ENCODE measurements around the gene RPL12. TPM values are rescaled to one million over a fixed set of nuclear protein-coding genes. Genes with fewer than 3 reads are reported as not detected.

RPL12 gene
- total RNA-seq, 1 experiment from 2014 or later: 1,114 TPM

- H3K4me3 ChIP-seq (ENCODE audit: low read depth, low read length, poor library complexity, severe bottlenecking): no peak overlapping the region
- CTCF ChIA-PET: no interaction called here
- no peak overlapping the region for H3K27ac ChIP-seq (ENCODE audit: low read depth, low read length, poor library complexity, severe bottlenecking)
- POLR2A ChIA-PET (ENCODE audit: low non-redundant PET): interaction anchor here (0.7 kb wide), 1 partner anchor 10 kb away, joined by 8 read pairs; no protein-coding TSS in a partner anchor
- no TSS peak for BruUV-seq (replicated peaks)
- H3K36me3 ChIP-seq (ENCODE audit: insufficient read depth, low read length, poor library complexity, severe bottlenecking): peaks cover 67% of the 10 kb centered on the region
- no peaks in the 10 kb centered on the region for H3K4me1 ChIP-seq (ENCODE audit: insufficient read depth, low read length, poor library complexity, severe bottlenecking)
- no peak for DNase-seq (ENCODE audit: low spot score)
- TF ChIP-seq EZH2 (IDR thresholded peaks at IDR 0.05; ENCODE audit: borderline replicate concordance, low read depth, low read length, poor library complexity, severe bottlenecking) (no peak), CTCF (conservative IDR thresholded peaks at IDR 0.05; ENCODE audit: low read depth, low read length) (no peak)
- H3K27me3 ChIP-seq (replicated peaks; ENCODE audit: insufficient read depth, low read depth, low read length, poor library complexity): no peaks in the 10 kb centered on the region
- intact Hi-C loops (cut with micrococcal nuclease; ENCODE audit: unreplicated experiment): no loop called here
- H3K9me3 ChIP-seq (ENCODE audit: low read depth, low read length, poor library complexity, severe bottlenecking): no peaks in the 10 kb centered on the region
Observed at GRCh38 chr9:127437497-127438264, 13.5 kb downstream of the RPL12 start.

GRCh38 chr9:127430415-127430814 lies 20.8 kb downstream of the RPL12 start:
- no peaks in the 10 kb centered on the region for H3K9me3 ChIP-seq (ENCODE audit: low read depth, low read length, poor library complexity, severe bottlenecking)

DNA sequence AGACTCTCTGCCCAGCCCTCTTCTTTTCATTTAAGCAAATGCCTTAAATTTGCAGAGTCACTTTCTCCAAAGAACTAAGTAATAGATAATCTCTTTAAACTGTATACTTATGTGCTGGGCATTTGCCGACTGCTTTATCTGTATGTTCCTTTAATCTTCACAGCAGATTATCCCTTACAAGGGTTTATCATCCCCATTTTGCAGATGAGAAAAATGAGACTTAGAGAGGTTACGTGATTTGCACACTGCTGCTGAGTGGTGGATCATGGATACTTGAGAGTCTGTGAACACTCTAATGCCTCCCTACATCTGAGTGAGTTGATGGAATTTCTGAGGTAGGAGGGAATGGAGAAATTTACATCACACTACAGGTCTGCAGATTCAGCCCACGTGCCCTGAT lies 22.9 kb downstream of the RPL12 start:
- CTCF ChIA-PET: no interaction called here
- no peak for DNase-seq (ENCODE audit: low spot score)
- H3K9me3 ChIP-seq (ENCODE audit: low read depth, low read length, poor library complexity, severe bottlenecking): no peaks in the 10 kb centered on the region
- TF ChIP-seq CTCF (conservative IDR thresholded peaks at IDR 0.05; ENCODE audit: low read depth, low read length) (no peak), EZH2 (IDR thresholded peaks at IDR 0.05; ENCODE audit: borderline replicate concordance, low read depth, low read length, poor library complexity, severe bottlenecking) (no peak)
- no TSS peak for BruUV-seq (replicated peaks)
- no peak overlapping the region for H3K27ac ChIP-seq (ENCODE audit: low read depth, low read length, poor library complexity, severe bottlenecking)
- H3K4me1 ChIP-seq (ENCODE audit: insufficient read depth, low read length, poor library complexity, severe bottlenecking): peaks cover 5% of the 10 kb centered on the region
- intact Hi-C loops (cut with micrococcal nuclease; ENCODE audit: unreplicated experiment): no loop called here
- no peak overlapping the region for H3K4me3 ChIP-seq (ENCODE audit: low read depth, low read length, poor library complexity, severe bottlenecking)
- peaks cover 29% of the 10 kb centered on the region for H3K36me3 ChIP-seq (ENCODE audit: insufficient read depth, low read length, poor library complexity, severe bottlenecking)
- no peaks in the 10 kb centered on the region for H3K27me3 ChIP-seq (replicated peaks; ENCODE audit: insufficient read depth, low read depth, low read length, poor library complexity)
- POLR2A ChIA-PET (ENCODE audit: low non-redundant PET): no interaction called here

More at GRCh38 chr9:127430415-127430814, 20.8 kb downstream of the RPL12 start:
- Histone ChIP-seq H3K27ac (ENCODE audit: low read depth, low read length, poor library complexity, severe bottlenecking) (no peak overlapping the region), H3K27me3 (replicated peaks; ENCODE audit: insufficient read depth, low read depth, low read length, poor library complexity) (no peaks in the 10 kb centered on the region), H3K4me1 (ENCODE audit: insufficient read depth, low read length, poor library complexity, severe bottlenecking) (no peaks in the 10 kb centered on the region), H3K36me3 (ENCODE audit: insufficient read depth, low read length, poor library complexity, severe bottlenecking) (peaks cover 47% of the 10 kb centered on the region), H3K4me3 (ENCODE audit: low read depth, low read length, poor library complexity, severe bottlenecking) (no peak overlapping the region)
- POLR2A ChIA-PET (ENCODE audit: low non-redundant PET): no interaction called here
- intact Hi-C loops (cut with micrococcal nuclease; ENCODE audit: unreplicated experiment): no loop called here
- no peak for TF ChIP-seq CTCF (conservative IDR thresholded peaks at IDR 0.05; ENCODE audit: low read depth, low read length)
- TF ChIP-seq EZH2 (IDR thresholded peaks at IDR 0.05; ENCODE audit: borderline replicate concordance, low read depth, low read length, poor library complexity, severe bottlenecking): no peak
- DNase-seq (ENCODE audit: low spot score): no peak
- CTCF ChIA-PET: no interaction called here
- BruUV-seq (replicated peaks): no TSS peak

Data from A673 (cell line).